HEK293 (cell line): ENCODE measurements around the gene FSD2.

Source experiments
- GFI1B ChIP-seq: fragments of 450-650 bp; formaldehyde crosslinking; IDR thresholded peaks from 2 replicates; pipeline ENCODE4 v1.5.1; 2016; ENCODE audit warnings: missing biosample characterization, missing genetic modification characterization
- KLF16 ChIP-seq: fragments of 450-650 bp; formaldehyde crosslinking; IDR thresholded peaks from 2 replicates; pipeline ENCODE4 v1.5.1; 2017; ENCODE audit warnings: missing biosample characterization, missing genetic modification characterization
- MZF1 ChIP-seq: fragments of 450-650 bp; formaldehyde crosslinking; IDR thresholded peaks from 2 replicates; pipeline ENCODE4 v1.5.1; 2017; ENCODE audit warnings: missing biosample characterization, missing genetic modification characterization, borderline replicate concordance
- YY1 ChIP-seq: fragments of 450-650 bp; formaldehyde crosslinking; IDR thresholded peaks from 2 replicates; pipeline ENCODE4 v1.5.1; 2018; ENCODE audit warnings: missing biosample characterization, missing genetic modification characterization
- ZBTB21 ChIP-seq: fragments of 450-650 bp; formaldehyde crosslinking; IDR thresholded peaks from 2 replicates; pipeline ENCODE4 v1.5.1; 2017; ENCODE audit warnings: missing biosample characterization, missing genetic modification characterization
- ZNF211 ChIP-seq: fragments of 450-650 bp; formaldehyde crosslinking; IDR thresholded peaks from 2 replicates; pipeline ENCODE4 v1.5.1; 2016; ENCODE audit warnings: low read depth, missing biosample characterization, missing genetic modification characterization
- ZNF292 ChIP-seq: fragments of 450-650 bp; formaldehyde crosslinking; IDR thresholded peaks from 2 replicates; pipeline ENCODE4 v1.5.1; 2016; ENCODE audit warnings: low read depth, missing biosample characterization, missing genetic modification characterization, borderline replicate concordance
- ZNF416 ChIP-seq: fragments of 450-650 bp; formaldehyde crosslinking; IDR thresholded peaks from 2 replicates; pipeline ENCODE4 v1.5.1; 2016; ENCODE audit warnings: missing biosample characterization, missing genetic modification characterization
- ZNF433 ChIP-seq: fragments of 450-650 bp; formaldehyde crosslinking; IDR thresholded peaks from 2 replicates; pipeline ENCODE4 v1.5.1; 2016; ENCODE audit warnings: missing biosample characterization, missing genetic modification characterization, low read depth
- ZNF623 ChIP-seq: fragments of 450-650 bp; formaldehyde crosslinking; IDR thresholded peaks from 2 replicates; pipeline ENCODE4 v1.5.1; 2016; ENCODE audit warnings: missing biosample characterization, missing genetic modification characterization
- TF ChIP-seq, protein P1 (sequence below): fragments of 450-650 bp; formaldehyde crosslinking; IDR thresholded peaks from 2 replicates; pipeline ENCODE4 v1.5.1; 2016; ENCODE audit warnings: missing biosample characterization, missing genetic modification characterization

DNA sequence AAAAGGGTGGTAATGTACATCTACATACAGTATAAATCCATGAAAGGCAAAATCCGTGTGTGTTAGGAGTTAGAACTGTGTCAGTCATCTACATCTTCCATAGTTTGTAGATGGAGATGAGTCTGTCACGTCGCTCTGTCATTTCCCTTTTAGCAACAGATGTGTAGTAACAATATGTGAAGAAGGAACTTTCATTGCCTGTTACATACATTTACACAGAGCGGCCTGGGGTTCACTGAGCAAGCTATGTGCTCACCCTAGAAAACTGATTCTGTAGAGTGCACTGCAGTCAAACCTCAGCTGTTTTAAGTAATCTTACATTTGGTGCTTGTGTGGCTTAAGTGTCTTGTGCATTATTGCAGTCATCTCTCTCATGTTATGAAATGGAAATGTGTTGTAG, 54.6 kb downstream of the FSD2 start:
- TF ChIP-seq YY1 (tag by site-specific recombination) (no peak), ZNF416 (no peak), GFI1B (tag by site-specific recombination) (no peak), ZNF292 (tag by site-specific recombination) (no peak), MZF1 (tag by site-specific recombination) (no peak), ZBTB21 (tag by site-specific recombination) (no peak), KLF16 (tag by site-specific recombination) (no peak), ZNF623 (tag by site-specific recombination) (no peak), ZNF211 (tag by site-specific recombination) (no peak), ZNF433 (no peak)
- TF ChIP-seq, protein P1, sequence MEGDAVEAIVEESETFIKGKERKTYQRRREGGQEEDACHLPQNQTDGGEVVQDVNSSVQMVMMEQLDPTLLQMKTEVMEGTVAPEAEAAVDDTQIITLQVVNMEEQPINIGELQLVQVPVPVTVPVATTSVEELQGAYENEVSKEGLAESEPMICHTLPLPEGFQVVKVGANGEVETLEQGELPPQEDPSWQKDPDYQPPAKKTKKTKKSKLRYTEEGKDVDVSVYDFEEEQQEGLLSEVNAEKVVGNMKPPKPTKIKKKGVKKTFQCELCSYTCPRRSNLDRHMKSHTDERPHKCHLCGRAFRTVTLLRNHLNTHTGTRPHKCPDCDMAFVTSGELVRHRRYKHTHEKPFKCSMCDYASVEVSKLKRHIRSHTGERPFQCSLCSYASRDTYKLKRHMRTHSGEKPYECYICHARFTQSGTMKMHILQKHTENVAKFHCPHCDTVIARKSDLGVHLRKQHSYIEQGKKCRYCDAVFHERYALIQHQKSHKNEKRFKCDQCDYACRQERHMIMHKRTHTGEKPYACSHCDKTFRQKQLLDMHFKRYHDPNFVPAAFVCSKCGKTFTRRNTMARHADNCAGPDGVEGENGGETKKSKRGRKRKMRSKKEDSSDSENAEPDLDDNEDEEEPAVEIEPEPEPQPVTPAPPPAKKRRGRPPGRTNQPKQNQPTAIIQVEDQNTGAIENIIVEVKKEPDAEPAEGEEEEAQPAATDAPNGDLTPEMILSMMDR (tag by site-specific recombination), result no peak
